Right lobe of liver (tissue), 6 donors: ENCODE data around the gene ATP5PD. TPM values are rescaled to one million over a fixed set of nuclear protein-coding genes. Genes with fewer than 3 reads are reported as not detected.

ENCODE experiments used
- ATAC-seq, 4 donors: fragments of 200-7000 bp; cut with Tn5 transposase; one replicate each; pipeline ENCODE4 v1.9.1; 2020; ENCODE audit warnings: mild to moderate bottlenecking in 4 of 4, moderate library complexity in 4 of 4
- DNase-seq, 3 donors: peaks; one replicate each; pipeline ENCODE4 v3.0.0-alpha.2; 2020
- H3K27ac ChIP-seq, 3 donors: fragments of 200-600 bp; one replicate each; pipeline ENCODE4 v1.8.0; 2022
- H3K27me3 ChIP-seq, 2 donors: fragments of 200-600 bp; one replicate each; pipeline ENCODE4 v1.8.0; 2022
- H3K36me3 ChIP-seq, 4 donors: fragments of 200-600 bp; sonication (generic) in 1 of 4; one replicate each; pipeline versions ENCODE4 v1.5.1 to v1.8.0; 2017 to 2022; ENCODE audit warnings: control low read depth in 1 of 4
- H3K4me1 ChIP-seq, 4 donors: fragments of 200-600 bp; sonication (generic) in 1 of 4; one replicate each; pipeline versions ENCODE4 v1.5.1 to v1.8.0; 2017 to 2022; ENCODE audit warnings: control low read depth in 1 of 4
- H3K4me3 ChIP-seq, 3 donors: fragments of 200-600 bp; one replicate each; pipeline ENCODE4 v1.8.0; 2022
- H3K9me3 ChIP-seq, 4 donors: fragments of 200-600 bp; sonication (generic) in 1 of 4; one replicate each; pipeline versions ENCODE4 v1.5.1 to v1.8.0; 2017 to 2022; ENCODE audit warnings: control low read depth in 1 of 4
- POLR2A ChIP-seq: fragments of 450-650 bp; IDR thresholded peaks from one replicate; pipeline ENCODE4 v1.6.1; 2017; ENCODE audit warnings: antibody characterized with exemption, mild to moderate bottlenecking
- WGBS: methylation state at CpG from one replicate; pipeline ENCODE4 v1.1.6; 2018; ENCODE audit warnings: low coverage, low lambda C conversion rate; ENCODE audit not compliant: insufficient coverage; ENCODE audit errors: missing lambda C conversion rate; 5-methylcytosine and 5-hydroxymethylcytosine counted together
- intact Hi-C, 2 donors: fragments of 100-400 bp; cut with DNase I; formaldehyde crosslinking; loops; one replicate each; pipeline versions ENCODE4 v1.11.2 to v1.14.1; 2022
- total RNA-seq, 6 experiments: library from RNA; depleted of rRNA in 2 of 6; stranded (reverse); fragments of >200 nt in 2 of 6; fragmentation: NEBNext Ultra II Directional in 3 of 6; extraction: Animal tissue kit (Norgen Biotek cat#: 25700) in 3 of 6; gene quantifications; one replicate each; pipeline versions ENCODE4 v1.1.0 to v1.2.4, GENCODE V29; 2016 to 2023
- TF ChIP-seq, protein P1 (sequence below), 4 donors: fragments of 200-600 bp in 3 of 4; fragments of 450-650 bp in 1 of 4; IDR thresholded peaks; one replicate each; pipeline versions ENCODE4 v1.5.1 to v1.8.0; 2016 to 2022; ENCODE audit warnings: antibody characterized with exemption in 4 of 4, mild to moderate bottlenecking in 2 of 4
- donor health status: DM: no; HTN: yes; CAD: no.
- donor health status: DM: no; HTN: no; CAD: no.
- donor health status: DM: no; HTN: no; CAD: no.
- donor health status: DM: no; HTN: yes; CAD: no.
- donor health status: DM: no; HTN: yes; CAD: no.

Gene ATP5PD
- total RNA-seq, 6 experiments from 2014 or later: 145 to 262 (median 179) TPM

DNA sequence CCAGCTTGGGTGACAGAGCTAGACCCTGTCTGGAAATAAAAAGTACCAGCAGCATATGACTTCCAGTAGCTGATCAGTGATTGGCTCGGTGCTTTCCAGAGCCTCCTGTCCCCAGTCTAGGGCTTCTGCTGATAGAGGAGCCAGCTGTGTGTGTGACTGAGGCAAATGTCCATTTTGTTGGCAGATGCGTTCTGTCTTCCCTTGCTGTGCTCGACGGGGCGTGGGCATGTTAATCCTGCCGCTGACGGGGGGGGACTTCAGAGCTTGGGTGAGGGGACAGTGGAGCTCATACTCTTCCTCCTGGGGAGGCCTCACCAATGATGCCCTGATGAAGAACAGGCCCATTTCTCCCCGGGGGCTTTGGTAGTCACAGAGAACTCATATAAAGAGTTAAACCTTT, 14.8 kb upstream of the ATP5PD start:
- ATAC-seq: no peak
- no peak for DNase-seq
- H3K9me3 ChIP-seq: no peaks in the 10 kb centered on the region
- intact Hi-C loops: loop anchor here in 1 of 2 donors (10.0 kb wide), 1 partner anchor 53 kb away; no protein-coding TSS in a partner anchor
- no peaks in the 10 kb centered on the region for H3K27me3 ChIP-seq
- H3K36me3 ChIP-seq: peaks cover 0 to 23% (median 12%) of the 10 kb centered on the region in 4 donors
- no peak overlapping the region for H3K4me3 ChIP-seq
- peaks cover 0 to 14% (median 0%) of the 10 kb centered on the region in 4 donors for H3K4me1 ChIP-seq
- 92% methylated on average over 6 of the region's 8 CpGs for WGBS
- no peak overlapping the region for H3K27ac ChIP-seq
- TF ChIP-seq, protein P1, sequence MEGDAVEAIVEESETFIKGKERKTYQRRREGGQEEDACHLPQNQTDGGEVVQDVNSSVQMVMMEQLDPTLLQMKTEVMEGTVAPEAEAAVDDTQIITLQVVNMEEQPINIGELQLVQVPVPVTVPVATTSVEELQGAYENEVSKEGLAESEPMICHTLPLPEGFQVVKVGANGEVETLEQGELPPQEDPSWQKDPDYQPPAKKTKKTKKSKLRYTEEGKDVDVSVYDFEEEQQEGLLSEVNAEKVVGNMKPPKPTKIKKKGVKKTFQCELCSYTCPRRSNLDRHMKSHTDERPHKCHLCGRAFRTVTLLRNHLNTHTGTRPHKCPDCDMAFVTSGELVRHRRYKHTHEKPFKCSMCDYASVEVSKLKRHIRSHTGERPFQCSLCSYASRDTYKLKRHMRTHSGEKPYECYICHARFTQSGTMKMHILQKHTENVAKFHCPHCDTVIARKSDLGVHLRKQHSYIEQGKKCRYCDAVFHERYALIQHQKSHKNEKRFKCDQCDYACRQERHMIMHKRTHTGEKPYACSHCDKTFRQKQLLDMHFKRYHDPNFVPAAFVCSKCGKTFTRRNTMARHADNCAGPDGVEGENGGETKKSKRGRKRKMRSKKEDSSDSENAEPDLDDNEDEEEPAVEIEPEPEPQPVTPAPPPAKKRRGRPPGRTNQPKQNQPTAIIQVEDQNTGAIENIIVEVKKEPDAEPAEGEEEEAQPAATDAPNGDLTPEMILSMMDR (IDR thresholded peaks at IDR 0.05): no peak
- TF ChIP-seq POLR2A: no peak

DNA sequence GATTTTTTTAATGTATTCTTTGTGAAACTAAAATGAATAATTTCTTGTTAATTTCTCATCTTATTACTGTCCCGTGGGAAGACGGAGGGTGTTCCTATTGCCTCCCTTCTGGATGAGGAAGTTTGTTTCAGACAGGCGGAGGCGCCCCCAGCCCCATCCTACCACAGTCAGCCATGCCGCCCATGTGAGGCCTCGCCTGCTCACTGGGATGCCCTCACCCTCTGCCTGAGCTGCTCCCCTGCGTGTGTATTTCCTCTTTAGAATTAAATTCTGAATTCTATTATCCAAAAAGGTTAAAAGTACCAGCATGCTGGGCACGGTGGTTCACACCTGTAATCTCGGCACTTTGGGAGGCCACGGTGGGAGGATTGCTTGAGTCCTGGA, 14.3 kb upstream of the ATP5PD start:
- ATAC-seq (no peak), DNase-seq (no peak)
- Histone ChIP-seq H3K27me3 (no peaks in the 10 kb centered on the region), H3K27ac (no peak overlapping the region), H3K4me3 (no peak overlapping the region), H3K36me3 (peaks cover 0 to 28% (median 12%) of the 10 kb centered on the region in 4 donors), H3K9me3 (no peaks in the 10 kb centered on the region), H3K4me1 (peaks cover 0 to 14% (median 0%) of the 10 kb centered on the region in 4 donors)
- no peak for TF ChIP-seq POLR2A
- TF ChIP-seq, protein P1 (IDR thresholded peaks at IDR 0.05): no peak
- WGBS: 86% methylated on average over 9 of the region's 10 CpGs
- intact Hi-C loops: loop anchor here in 1 of 2 donors (10.0 kb wide), 1 partner anchor 54 kb away; no protein-coding TSS in a partner anchor

DNA sequence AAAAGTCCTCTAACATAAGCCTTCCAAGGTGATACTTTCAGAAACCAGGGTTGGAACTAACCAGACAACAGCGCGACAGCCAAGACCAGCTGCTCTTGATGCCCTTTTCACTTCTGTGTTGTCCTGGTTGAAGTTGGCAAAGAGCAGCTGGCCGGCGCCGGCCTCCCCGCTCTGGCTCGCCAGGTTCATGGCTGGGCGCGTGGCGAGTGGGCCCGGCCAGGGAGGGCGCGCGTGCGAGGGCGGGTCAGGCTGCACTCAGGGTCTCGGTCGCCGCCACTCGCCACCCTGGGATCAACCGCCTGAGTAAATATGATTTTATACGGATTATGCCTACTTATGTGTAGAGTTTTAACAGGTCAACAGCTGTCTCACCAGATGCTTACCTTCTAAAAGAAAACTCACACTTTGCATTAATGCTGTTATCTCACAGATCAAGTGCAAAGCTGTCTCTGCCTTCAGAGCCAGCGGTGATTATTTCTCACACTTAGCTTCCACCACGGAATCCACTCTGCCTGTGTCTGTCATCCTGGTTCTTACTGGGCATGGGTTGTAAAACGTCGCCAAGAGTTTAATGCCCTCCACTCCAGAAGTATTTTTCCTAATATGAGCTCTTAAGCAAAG, 13.8 kb upstream of the ATP5PD start:
- Histone ChIP-seq H3K27ac (no peak overlapping the region), H3K27me3 (no peaks in the 10 kb centered on the region), H3K36me3 (peaks cover 0 to 28% (median 12%) of the 10 kb centered on the region in 4 donors), H3K4me1 (peaks cover 0 to 14% (median 0%) of the 10 kb centered on the region in 4 donors), H3K4me3 (no peak overlapping the region), H3K9me3 (no peaks in the 10 kb centered on the region)
- ATAC-seq (peak; percentile 65 to 83 (median 81)), DNase-seq (peak in 1 of 3 donors; percentile 72)
- WGBS: 49% methylated on average over 24 of the region's 26 CpGs
- intact Hi-C loops: loop anchor here in 1 of 2 donors (10.0 kb wide), 1 partner anchor 54 kb away; no protein-coding TSS in a partner anchor
- TF ChIP-seq, protein P1 (IDR thresholded peaks at IDR 0.05): no peak
- TF ChIP-seq POLR2A: no peak

DNA sequence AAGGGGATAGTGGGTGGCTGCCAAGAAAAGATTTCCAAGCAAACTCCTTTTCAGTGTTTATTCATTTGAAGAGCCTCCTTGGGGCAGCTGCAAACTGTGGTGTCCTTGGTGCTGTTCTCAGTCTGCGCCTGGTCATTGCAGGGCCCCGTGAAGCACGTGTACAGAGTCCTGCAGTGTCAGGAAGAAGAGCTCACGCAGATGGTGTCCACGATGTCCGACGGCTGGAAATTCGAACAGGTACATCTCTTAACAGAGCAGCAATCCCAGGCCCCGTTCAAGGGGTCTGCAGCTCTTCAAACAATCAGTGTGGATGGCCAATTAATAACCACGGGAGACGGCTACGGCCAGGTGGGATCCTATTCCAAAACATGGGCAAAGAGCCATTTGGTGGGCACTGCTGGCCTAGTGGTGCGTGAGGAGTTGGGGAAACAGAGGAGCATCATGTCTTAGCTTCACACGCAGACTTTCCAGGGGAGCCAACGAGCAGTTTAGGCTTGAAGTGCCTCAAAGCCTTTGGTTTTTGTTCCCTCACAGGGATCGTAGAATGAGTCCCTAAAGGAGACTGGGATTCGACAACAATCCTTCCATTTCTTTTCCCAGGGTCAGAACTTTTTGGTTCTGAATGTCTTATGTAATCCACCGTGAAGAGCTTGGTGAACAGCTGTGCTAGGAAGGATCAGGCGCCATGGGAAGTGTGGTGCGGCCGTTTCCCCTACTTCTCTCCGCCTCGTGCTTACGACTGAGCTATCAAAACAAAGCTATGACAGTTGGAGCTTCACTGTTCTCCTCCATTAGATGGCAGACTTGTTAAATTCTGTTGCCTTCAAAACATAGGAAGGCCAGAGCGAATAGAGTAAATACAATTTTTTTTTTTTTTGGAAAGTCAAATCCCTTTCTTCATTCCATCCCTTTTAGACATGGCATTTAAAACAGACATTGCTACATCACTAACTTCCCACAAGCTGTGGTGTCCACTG, 12.9 kb upstream of the ATP5PD start:
- Histone ChIP-seq H3K27ac (peak overlapping the region in 1 of 3 donors; percentile 16), H3K4me3 (no peak overlapping the region), H3K36me3 (peaks cover 0 to 34% (median 12%) of the 10 kb centered on the region in 4 donors), H3K27me3 (no peaks in the 10 kb centered on the region), H3K4me1 (peaks cover 0 to 14% (median 0%) of the 10 kb centered on the region in 4 donors), H3K9me3 (no peaks in the 10 kb centered on the region)
- WGBS: 51% methylated on average over 14 of the region's 25 CpGs
- ATAC-seq: peak; percentile 80 to 93 (median 89)
- TF ChIP-seq, protein P1 (IDR thresholded peaks at IDR 0.05): peak; percentile 50 to 56 (median 54)
- TF ChIP-seq POLR2A: no peak
- no peak for DNase-seq
- intact Hi-C loops: loop anchor here in 1 of 2 donors (10.0 kb wide), 1 partner anchor 55 kb away; no protein-coding TSS in a partner anchor
